GM21515 (cell line): ENCODE data around the gene GPR22.

ENCODE experiments used
- ATAC-seq: cut with Tn5 transposase; IDR thresholded peaks from one replicate; pipeline ENCODE4 v1.9.1; 2021; ENCODE audit not compliant: unreplicated experiment

The GPR22 gene, protein sequence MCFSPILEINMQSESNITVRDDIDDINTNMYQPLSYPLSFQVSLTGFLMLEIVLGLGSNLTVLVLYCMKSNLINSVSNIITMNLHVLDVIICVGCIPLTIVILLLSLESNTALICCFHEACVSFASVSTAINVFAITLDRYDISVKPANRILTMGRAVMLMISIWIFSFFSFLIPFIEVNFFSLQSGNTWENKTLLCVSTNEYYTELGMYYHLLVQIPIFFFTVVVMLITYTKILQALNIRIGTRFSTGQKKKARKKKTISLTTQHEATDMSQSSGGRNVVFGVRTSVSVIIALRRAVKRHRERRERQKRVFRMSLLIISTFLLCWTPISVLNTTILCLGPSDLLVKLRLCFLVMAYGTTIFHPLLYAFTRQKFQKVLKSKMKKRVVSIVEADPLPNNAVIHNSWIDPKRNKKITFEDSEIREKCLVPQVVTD

DNA sequence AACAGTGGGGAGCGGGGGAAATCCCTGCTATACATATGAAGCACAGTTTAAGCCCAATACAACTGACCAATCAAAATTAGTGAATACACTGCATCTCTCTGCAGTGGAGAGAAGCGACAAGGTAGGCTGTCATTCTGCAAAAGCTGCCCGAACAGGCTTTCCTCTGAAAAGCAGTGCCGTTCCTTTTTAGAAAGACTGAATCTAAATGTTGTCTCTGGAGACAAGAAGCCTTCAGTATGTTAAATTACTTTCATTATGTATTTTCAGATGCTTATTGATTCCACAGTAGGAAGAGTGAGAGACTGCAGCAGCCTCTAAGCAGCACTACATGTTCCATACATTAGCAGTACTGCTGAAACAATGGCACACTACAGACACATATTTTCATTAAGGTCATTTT is at the start of gene GPR22:
TSS of gene GPR22 (plus strand) at position 129 of the 400 bp plus-strand sequence. CDS start 4,004 bp downstream, outside the sequence.
- ATAC-seq = no peak

DNA sequence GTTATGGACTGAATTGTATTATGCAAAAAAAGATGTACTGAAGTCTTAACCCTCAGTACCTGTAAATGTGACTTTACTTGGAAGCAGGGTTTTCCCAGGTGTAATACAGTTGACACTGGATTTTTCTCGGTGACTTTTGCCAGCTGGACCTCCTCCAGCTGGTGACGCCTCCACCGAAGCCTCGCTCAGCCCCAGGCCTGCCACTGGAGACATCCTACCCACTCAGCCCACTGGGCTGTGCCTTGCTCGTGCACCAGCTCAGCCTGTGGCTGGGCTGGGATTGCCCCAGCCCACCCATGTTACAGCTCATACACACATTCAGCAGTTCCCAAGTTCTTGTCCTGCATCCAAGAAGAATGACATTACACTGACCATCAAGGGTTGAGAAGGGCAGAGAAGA is 42.4 kb upstream of the GPR22 start:
- no peak for ATAC-seq

DNA sequence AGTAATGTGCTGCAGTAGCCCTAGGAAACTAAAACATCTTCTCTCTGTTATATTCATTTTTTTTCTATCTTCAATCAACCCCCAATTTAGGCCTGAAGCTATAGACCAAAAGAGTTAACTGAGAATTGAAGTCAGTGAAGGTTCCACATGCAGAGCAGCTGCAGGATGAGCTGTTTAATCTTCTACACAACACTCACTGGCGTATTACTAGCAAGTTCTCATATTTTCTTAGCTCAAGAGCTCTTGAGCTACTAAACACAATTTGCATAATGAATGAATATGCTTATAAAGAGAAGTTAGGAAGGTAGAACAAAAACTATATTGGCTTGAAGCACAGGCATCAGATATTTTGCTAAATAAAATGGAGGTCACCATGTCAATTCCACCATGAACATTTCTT is 41.2 kb upstream of the GPR22 start:
- no peak for ATAC-seq

DNA sequence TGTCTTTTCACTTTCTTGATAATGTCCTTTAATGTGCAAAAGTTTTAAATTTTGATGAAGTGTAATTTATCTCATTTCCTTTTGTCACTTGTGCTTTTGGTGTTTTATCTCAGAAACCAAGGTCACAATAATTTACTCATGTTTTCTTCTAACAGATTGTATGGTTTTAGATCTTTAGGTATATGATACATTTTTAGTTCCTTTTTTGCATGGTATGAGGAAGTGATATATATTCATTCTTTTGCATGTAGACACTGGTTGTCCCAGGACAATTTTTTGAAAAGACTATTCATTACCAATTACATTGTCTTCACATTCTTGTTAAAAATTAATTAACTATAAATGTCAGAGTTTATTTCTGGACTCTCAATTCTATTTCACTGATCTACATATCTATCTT is 39.8 kb upstream of the GPR22 start:
- no peak for ATAC-seq

DNA sequence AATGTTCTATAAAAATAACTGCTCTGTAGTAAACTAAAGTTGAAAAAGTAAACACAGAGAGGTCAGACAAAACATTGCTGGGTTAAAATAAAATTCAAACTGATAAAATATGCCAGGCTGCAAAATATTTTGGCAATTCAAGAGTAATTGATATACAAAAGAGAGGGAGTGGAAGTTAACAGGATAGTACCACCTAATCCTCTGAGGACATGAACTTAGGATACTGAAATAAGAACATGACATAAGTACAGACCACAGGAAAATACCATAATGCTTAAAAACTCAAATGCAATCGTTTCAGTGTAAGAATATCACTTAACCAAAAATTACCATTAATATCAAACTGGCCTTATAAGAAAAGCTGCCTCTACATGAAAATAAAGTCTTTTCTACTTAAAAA is 37.6 kb upstream of the GPR22 start:
- no peak for ATAC-seq

DNA sequence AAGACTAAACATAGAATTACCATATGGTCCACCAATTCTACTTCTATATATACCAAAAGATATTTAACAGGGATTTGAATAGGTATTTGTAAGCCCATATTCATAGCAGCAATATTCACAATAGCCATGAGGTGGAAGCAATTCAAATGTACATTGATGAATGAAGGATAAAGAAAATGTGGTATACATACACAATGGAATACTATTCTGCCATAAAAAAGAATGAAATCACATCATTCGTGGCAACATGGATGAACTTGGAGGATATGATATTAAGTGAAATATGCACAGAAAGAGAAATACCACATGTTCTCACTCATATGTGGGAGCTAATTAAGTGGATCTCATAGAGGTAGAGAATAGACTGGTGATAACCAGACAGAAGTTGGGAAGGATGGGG is 34.1 kb upstream of the GPR22 start:
- no peak for ATAC-seq

DNA sequence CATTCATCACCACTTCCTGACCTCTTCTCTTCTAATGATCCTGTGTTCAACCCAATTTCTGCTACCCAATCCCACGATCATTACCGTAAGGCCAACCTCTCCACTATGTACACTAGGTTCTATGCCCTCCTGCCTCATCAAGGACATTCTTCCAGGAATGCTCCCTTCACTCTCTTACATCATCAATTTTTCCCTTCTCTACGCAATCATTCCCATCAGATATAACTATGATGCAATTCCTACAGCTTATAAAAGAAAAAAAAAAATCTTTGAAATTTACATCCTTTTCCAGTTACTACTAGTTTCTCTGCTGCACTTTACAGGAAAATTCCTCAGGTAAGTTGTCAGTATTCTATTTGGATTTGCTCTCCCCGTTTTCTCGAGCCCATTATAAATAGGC is 30.8 kb upstream of the GPR22 start:
- no peak for ATAC-seq

DNA sequence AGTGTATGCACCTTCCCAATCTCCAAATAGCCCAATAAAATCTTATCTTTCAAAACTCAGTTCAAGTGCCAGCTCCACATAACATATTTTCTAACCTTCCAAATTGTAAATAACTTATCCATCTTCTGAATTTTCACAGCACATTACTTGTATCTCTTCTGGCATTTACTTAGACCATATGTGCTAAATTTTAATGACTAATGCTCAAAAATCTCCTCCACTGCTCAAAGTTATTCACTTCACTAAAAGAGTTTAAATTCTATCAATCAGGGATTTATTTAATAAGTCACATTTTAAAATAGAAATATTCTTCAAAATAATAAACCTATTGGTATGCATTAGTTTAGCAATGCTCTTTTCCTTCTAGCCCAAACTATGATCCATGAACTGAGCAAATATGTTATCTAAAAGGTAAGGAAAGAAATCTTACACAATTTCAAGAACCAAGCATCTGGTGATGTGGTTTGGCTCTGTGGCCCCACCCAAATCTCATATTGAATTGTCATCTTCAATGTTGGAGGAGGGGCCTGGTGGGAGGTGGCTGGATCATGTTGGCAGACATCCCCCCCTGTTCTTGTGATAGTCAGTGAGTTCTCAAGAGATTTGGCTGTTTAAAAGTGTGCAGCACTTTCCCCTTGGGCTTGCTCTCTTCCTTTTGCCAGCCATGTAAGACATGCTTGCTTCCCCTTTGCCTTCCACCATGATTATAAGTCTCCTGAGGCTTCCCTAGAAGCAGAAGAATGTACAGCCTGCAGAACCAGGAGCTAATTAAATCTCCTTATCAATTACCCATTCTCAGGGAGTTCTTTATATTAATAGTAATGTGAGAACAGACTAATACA is 28.1 kb upstream of the GPR22 start:
- ATAC-seq = no peak

DNA sequence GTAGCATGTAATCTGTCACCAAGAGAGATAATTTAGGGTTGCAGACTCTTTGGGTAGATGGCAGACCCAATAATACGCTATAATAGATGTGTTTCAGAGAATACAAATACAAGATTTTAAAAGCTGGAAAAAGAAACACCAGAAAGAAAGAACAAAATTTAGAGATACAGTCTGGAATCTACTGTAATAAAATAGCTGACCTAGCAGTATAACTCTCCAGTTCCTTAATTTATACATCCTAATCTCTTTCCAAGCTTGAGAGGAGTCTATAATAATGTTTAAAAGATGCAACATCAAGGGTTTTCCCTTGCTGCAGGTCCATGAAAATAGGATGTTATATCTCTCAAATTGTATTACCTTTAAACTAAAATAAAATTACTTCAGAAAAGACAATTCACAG is 27.2 kb upstream of the GPR22 start:
- no peak for ATAC-seq

DNA sequence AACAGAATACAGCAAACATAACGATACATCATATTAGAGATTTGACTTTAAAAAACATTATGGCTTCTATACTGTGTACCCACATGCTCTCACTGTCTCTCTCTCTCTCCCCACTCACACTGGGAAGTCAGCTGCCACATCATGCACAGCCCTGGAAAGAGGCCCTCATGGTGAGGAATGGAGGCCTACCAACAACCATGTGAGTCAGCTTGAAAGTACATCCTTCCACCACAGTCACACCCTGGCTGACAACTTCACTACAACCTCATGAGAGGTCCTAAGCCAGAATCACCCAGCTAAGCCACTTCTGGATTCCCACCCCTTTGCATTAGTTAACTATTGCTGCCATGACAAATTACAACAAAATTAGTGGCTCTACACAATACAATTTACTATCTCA is 23.3 kb upstream of the GPR22 start:
- no peak for ATAC-seq

DNA sequence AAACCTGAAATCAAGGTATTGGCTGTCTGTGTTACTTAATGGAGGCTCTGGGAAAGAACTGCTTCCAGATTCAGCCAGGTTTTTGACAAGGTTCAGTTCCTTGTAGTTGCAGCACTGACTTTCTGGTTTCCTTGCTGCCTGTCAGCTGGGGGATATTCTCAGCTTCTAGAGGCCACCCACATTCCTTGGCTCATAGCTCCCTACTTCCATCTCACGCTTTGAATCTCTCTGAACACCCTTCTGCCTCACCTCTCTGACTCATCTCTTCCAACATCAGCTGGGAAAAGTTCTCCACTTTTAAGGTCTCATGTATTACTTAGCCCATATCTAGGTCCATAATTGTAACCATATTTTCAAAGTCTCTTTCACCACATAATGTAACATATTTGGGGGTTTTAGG is 22.9 kb upstream of the GPR22 start:
- no peak for ATAC-seq

DNA sequence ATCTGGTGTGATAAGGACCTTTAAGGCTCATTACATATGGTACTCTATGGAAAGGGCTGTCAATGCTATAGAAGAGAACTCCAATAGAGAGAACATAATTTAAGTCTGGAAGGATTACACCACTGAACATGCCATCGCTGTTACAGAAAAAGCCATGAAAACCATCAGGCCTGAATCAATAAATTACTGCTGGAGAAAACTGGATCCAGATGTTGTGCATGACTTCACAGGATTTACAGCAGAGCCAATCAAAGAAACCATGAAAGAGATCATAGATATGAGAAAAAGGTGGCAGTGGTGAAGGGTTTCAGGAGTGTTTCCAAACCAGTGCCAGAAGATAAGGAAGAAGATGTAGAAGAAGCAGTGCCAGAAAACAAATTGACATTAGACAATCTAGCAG is 18.9 kb upstream of the GPR22 start:
- ATAC-seq = no peak

DNA sequence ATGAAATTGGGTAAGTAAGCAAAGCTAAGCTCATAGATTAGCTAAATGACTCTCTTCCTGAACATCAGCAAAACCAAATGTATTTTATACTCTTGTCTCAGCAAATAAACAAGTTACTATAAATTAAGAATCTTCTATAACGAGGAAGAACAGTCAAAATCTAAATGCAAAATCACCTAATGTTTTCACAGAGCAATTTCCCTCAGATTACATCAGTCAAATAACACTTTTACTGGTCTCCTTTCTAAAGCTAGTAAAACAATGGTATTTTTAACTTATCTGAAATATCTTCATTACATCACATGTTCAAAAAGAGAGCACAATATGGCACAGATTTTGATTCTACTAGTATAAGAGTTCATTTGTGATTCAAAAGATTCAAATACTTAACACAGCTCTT is 16.5 kb upstream of the GPR22 start:
- no peak for ATAC-seq

DNA sequence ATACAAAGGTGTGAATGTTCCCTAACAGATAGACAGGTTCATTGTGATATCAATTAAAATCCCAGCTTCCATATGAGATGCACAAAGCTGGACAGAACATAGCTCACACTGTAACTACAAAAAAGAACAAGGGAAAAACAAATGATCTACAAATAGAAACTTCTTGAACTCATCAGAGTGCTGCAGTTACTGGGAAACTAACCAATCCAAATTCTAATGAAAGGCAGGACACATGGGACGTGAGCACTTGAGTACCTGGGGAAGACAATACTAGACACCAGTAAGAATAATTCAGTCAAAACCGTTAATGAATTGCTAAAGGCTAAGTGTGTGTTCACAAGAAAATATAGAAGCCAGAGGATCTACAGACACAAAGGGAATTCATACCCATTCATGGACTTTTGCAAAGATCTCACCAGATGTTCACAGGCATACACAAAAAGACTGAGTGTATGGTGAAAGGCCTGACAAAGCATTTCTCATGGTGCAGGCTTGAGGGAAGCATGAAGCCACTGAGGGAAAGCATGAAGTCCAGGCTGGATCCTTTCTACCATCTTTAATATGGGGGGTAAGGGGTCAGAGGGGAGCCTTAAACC is 7.8 kb upstream of the GPR22 start:
- ATAC-seq = no peak

DNA sequence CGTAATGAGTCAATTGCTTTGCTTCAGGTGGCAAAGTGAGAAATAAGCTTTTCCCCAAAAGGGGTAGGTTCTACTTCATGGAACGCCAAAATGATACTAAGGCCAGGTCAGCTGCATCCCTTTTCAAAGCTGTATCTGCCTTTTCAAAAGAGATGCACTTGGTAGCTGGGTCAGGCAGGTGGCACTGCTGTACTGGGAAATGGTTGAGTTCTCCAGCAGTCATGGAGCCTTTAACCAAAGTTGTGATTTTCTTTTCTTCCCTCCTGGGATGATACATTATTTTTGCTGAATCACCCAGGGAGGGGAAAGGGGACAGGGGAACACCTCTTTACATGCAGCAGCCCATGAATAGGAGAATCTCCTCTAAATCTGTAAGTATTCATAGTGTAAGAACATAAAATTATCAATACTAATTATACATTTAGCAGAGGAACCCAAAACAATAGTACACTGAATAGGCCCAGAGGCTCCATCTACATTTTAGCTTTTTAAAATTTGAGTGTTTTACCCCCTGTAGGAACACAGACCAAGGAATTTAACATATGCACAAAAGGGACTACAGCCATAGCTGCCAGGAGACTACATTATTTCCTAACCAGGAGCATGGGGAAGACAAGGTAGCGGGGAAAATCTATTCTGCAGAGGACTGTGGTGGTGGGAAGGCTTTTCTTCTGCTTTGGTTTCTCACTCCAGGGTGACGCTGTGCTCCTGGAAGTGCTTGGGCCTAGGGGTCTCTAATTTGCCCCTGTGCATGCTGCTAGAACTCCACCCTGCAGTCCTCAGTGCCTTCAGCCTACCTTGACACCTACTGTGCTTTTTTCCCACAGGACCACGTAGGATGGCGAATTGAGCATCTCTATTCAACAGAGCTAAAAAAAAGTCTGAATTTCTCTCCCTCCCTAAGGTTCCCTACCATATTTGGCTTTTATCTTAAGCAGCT is 6.4 kb upstream of the GPR22 start:
- ATAC-seq = no peak

DNA sequence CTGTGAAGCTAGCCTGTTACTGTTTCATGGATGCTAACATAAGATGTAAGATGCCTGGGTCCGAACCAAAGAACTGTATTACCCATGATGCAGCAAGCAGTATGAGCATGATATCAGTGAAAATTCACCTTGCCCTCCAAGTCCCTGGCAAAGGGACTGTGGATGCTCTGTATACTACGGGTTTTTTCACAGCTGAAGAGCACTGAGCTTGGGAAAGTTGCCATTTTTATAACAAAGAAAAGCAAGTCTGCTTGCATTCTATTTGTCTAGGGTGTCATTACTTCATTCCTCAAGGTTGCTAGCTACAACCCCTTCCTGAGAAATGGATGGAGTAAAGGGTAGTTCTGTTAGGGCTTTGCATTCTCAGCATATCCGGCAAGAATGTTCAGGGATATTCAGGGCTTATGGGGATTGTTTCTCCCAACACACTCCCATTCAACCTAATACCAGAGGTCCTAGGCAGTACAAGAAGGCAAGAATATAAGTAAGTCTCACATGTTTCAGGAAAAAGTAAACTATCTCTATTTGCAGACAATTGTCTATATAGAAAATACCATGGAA is 5.1 kb upstream of the GPR22 start:
- ATAC-seq = no peak

DNA sequence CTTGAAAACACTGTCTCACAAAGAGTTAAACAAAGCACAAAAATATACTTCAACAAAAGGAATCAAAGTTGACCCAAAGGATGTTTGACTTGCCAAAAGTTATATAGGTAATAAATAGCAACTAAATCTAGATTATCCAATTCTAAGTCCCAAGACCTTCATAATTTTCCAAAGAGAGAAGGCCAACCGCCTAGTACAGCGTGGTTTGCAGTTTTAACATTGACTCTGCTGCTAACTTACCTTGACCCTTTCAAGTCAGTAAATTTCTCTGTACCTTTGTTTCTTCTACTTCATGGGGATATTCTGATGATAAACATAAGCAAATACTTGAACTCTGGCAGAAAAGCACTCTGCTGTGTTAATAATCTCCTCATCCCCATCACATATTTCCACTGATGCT is 1.9 kb upstream of the GPR22 start:
- no peak for ATAC-seq

DNA sequence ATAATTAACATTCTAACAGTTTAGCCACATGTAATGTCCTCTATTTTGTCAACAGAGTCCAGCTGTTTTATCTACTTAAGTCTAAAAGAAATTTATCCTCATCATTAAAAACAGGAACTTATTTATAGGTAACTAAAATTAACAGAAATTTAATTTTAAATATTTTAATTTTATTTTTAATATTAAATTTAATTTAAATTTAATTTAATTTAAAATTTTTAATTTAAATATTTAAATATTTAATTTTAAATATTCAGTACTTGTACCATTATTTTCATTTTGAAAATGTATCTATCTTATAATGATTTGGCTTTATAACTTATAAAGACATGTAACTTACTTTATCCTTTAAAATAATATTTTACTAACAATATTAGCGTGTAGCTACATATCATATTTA is 1.0 kb upstream of the GPR22 start:
- no peak for ATAC-seq

DNA sequence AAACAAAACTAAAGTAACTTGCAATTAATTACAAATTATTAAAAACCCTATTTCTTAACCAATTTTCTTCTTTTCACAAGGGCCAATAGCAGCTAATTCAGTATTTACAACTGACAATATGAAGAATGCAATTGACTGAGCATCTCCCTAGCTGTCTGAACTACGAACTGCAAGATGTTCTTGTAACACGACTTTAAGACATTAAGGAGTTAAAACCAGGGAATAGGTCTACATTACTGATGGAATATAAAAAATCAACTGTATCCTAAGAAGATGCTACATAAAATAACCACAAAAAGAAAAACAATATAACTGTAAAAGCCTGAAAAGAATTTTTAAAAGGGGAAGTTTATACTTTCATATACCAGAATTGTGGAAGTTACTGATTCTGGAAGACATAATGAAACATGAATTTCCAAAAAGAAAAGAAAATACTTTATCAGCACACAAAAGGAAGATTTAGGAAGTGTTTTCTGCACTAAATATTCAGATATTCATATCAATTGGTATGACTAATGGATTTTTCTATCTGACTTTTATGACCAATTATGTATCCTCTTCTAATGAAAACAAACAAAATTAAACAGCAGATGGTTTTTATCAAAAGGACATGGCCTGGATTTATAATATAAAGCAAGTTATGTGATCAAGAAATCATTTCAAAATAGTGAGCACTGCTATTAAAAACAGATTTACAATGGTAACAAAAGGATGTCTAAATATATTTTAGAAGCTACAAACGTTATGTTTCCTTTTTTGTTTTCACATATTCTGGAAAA is 1.6 kb downstream of the GPR22 start:
- no peak for ATAC-seq

DNA sequence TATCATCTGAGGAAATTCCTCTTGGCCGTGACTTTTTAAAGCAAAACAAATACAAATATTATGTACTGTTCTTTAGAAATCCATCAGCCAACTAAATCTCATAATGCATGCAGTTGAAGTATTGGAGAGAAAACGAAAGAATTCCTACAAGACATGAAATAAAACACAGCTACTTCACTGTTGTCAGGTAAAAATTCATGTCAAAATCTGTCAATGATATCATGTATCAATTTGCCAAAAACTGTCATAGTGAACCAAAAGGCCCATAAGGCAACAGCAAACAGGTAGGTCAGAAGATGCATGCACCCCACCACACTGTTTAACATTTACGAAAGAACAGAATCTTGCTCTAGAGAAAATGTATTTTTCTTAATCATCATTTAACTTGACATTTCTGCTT is 2.3 kb downstream of the GPR22 start:
- no peak for ATAC-seq
